NCI-H69 (cell line): ENCODE measurements around the gene RUFY2.
A peak's percentile ranks its signal among the peaks of the same experiment; 100 is the strongest.
"Not testable (repeated sequence)": the region's sequence is repeated elsewhere in the genome, so short reads cannot be mapped to it uniquely, and the experiment has no call there.

Experiments used
- DNase-seq: peaks from one replicate; lab custom pipeline; 2025; lab: John Stamatoyannopoulos, UW

The RUFY2 gene

GRCh38 chr10:68406815-68407548 lies at the start of gene RUFY2:
Gene RUFY2, minus strand, starts transcription at chr10:68407277. Its CDS starts 88 bp downstream, at chr10:68407189.
- DNase-seq, result peak; percentile 86

- not testable (repeated sequence) for DNase-seq
Observed at GRCh38 chr10:68449698-68450097, 42.6 kb upstream of the RUFY2 start.

- no peak for DNase-seq
Observed at GRCh38 chr10:68446179-68446578, 39.1 kb upstream of the RUFY2 start.

GRCh38 chr10:68442971-68443370 lies 35.9 kb upstream of the RUFY2 start:
- no peak for DNase-seq

DNA sequence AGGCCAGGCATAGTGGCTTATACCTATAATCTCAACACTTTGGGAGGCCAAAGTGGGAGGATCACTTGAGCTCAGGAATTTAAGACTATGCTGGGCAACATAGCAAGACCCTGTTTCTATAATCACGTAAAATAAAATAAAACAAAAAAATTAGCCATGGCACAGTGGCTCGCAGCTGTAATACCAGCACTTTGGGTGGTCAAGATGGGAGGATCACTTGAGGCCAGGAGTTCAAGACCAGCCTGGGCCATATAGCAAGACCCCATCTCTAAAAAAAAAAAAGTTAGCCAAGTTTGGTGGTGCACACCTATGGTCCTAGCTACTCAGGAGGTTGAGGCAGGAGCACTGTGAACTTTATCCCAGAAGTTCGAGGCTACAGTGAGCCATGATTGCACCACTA lies 33.8 kb upstream of the RUFY2 start:
- no peak for DNase-seq

GRCh38 chr10:68435803-68436202 lies 28.7 kb upstream of the RUFY2 start:
- no peak for DNase-seq

DNA sequence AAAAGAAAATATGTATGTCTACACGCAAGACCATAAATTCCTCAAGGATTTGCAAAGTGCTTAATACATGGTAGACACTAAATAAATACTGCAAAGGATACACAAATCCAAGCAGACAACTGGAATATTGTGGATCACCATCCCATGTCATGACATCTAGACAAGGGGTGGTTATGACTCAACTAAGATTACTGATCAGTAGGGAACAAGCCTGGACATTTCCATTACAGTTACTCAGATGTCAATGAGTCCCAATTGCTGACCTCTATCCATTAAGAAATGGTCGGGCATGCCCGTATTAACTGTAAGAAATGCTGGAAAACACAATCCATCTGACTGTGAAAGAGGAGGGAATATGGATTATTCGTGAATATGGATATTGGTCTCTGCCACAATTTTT lies 27.6 kb upstream of the RUFY2 start:
- DNase-seq, result no peak

DNA sequence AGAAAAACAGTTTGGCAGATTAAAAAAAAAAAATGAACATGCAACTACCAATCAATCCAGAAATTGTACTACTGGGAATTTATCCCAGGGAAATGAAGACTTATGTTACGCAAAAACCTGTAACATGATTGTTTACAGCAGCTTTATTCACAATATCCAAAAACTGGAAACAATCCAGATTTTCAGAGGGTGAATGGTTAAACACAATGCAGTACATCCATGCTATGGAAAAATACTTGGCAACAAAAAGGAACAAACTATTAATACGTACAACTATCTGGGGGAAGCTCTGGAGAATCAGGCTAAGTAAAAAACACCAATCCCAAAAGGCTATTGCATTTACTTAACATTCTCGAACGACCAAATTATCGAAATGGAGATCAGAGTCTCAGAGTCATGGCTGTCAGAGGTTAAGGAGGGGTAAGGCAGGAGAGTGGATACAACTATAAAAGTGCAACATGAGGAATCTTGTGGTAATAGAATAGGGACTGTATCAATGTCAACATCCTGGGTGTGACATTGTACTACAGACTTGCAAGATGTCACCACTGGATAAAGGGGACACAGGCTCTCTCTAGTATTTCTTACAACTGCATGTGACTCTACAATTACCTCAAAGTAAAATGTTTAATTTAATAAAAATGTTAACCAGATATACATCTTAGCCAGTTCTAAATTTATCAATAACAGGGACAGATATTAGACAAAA lies 21.5 kb upstream of the RUFY2 start:
- no peak for DNase-seq

- DNase-seq, result no peak
Observed at GRCh38 chr10:68424454-68425014, 17.5 kb upstream of the RUFY2 start.

DNA sequence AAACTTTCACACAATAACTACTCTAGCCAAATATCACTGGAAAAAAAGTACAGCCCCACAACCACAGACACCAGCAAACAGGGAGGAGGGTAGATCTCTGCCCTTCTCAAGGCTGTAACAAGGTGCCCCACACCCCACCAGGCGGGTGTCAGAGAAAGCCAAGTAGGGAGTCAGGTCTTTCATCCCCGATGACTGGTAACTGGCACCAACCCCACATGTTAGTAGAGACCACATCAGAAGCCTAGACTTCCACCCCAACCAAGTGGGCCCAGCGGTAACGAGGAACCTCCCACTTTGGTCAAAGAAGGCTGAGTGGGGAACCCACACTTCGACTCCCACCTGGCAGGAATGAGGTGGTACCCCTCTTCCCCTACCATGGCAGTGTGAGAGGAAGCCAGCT lies 16.4 kb upstream of the RUFY2 start:
- no peak for DNase-seq

- no peak for DNase-seq
Observed at GRCh38 chr10:68419376-68419775, 12.3 kb upstream of the RUFY2 start.

DNA sequence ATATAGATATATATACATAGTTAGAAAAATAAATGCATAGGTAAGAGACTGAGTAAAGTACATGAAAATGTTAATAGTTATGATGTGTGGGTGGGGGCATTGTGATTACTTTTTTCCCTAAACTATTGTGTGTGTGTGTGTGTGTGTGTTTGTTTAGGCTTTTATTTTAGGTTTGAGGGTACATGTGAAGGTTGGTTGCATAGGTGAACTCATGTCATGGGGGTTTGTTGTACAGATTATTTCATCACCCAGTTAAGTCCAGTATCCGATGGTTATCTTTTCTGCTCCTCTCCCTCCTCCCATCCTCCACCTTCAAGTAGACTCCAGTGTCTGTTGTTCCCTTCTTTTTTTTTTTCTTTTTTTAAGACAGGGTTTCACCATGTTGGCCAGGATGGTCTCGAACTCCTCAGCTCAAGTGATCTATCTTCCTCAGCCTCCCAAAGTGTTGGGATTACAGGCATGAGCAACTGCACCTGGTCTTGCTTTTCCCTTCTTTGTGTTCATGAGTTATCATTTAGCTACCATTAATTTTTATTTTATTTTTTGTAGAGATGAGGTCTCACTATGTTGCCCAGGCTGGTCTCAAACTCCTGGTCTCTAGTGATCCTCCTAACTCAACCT lies 1.9 kb upstream of the RUFY2 start:
- no peak for DNase-seq

DNA sequence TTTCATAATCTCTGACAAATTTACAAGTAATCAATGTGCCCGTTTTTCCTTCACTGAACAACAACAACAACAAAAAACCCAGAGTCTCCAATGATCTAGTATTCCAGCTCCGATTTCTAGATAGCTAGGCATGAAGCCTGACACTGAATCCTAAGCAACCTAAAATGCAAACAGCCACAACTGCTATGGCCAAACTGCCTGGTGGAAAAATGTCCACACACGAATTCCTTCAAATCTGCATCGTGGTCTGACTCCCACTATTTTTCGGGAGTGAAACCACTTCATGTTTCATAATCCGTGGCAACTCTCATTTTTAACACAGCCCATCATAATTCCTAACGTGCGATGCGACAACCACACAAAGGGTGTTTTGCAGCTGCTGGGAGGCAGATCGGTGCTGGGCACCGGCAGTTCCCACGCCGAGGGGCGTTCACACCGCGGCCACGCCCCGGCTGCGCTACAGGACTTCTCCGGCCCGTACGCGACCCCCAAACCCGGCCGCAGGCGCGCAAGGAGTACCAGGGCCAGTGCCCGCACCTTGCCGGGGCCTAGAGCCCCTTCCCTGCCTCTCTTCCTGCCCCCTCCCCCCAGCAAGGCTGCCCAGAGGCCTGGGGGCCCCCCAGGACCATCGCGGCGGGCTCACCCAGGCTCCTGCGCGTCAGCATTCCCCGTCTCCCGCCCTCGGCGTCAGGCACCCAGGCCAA lies 814 bp downstream of the RUFY2 start:
- peak; percentile 72 for DNase-seq

DNA sequence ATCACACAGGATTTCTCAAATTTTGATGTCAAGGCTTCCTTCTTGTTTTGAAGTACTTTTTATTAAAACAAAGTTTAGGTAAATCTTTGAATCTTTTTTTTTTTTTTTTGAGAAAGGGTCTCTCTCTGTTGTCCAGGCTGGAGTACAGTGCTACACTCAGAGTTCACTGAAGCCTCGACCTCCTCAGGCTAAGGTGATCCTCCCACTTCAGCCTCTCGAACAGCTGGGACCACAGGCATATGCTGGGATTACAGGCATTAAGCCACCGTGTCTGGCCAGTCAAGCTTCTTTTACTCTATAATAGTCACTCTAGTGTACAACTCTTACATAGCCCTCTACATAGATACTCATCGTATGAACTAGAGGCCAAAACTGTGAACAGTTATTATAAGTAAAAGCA lies 3.4 kb downstream of the RUFY2 start:
- no peak for DNase-seq

- DNase-seq, result no peak
Observed at GRCh38 chr10:68402276-68402675, 4.8 kb downstream of the RUFY2 start.

- no peak for DNase-seq
Observed at GRCh38 chr10:68397005-68397404, 10.1 kb downstream of the RUFY2 start.

GRCh38 chr10:68385740-68386139 lies 21.3 kb downstream of the RUFY2 start:
- DNase-seq, result no peak

GRCh38 chr10:68371604-68372003 lies 35.5 kb downstream of the RUFY2 start:
- no peak for DNase-seq

DNA sequence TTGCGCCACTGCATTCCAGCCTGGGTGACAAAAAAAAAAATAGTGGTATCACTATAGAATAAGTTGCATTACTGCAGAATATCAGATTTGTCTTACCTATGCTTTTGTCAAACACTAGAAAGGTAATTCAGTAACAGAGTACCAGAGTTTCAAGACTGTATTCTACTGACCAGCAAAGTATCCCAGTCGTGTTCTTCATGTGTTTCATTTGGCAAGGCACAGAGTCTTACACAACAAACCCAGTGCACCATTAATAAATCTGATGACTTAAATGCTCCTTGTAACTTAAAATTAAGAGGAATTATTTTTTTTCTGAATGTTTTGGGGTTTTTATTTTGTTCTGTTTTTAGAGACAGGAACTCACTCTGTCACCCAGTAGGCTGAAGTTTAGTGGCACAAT lies 40.0 kb downstream of the RUFY2 start:
- DNase-seq, result no peak

DNA sequence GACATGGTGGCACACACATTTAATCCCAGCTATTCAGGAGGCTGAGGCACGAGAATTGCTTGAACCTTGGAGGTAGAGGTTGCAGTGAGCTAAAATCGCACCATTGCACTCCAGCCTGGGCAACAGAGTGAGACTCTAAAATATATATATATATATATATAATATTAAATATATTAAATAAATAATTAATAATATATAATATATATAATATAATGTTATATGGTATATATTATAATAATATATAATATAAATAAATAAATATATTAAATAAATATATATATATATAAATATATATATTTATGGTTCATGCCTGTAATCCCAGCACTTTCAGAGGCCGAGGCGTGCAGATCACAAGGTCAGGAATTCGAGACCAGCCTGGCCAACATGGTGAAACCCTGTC lies 40.5 kb downstream of the RUFY2 start:
- DNase-seq, result no peak

- no peak for DNase-seq
Observed at GRCh38 chr10:68365611-68366010, 41.5 kb downstream of the RUFY2 start.
